DMS153 (cell line): Measurements from ENCODE around the gene HTR1B.

Experiments
- DNase-seq: peaks from one replicate; lab custom pipeline; 2025; lab: John Stamatoyannopoulos, UW

HTR1B gene

GRCh38 chr6:77463308-77463860 lies at the start of gene HTR1B:
HTR1B (minus strand) TSS chr6:77463491; CDS start chr6:77463403, 88 bp downstream.
- no peak for DNase-seq

GRCh38 chr6:77512554-77512953 lies 49.3 kb upstream of the HTR1B start:
- no peak for DNase-seq

GRCh38 chr6:77511860-77512259 lies 48.6 kb upstream of the HTR1B start:
- DNase-seq: no peak

GRCh38 chr6:77502981-77503380 lies 39.7 kb upstream of the HTR1B start:
- DNase-seq: no peak

GRCh38 chr6:77492530-77492929 lies 29.2 kb upstream of the HTR1B start:
- no peak for DNase-seq

GRCh38 chr6:77487808-77488425 lies 24.6 kb upstream of the HTR1B start:
- no peak for DNase-seq

- no peak for DNase-seq
Observed at GRCh38 chr6:77482981-77483380, 19.7 kb upstream of the HTR1B start.

- no peak for DNase-seq
Observed at GRCh38 chr6:77474973-77475372, 11.7 kb upstream of the HTR1B start.

- DNase-seq: no peak
Observed at GRCh38 chr6:77474286-77474956, 11.1 kb upstream of the HTR1B start.

GRCh38 chr6:77470983-77471382 lies 7.7 kb upstream of the HTR1B start:
- no peak for DNase-seq

GRCh38 chr6:77468939-77469338 lies 5.6 kb upstream of the HTR1B start:
- DNase-seq: no peak

- no peak for DNase-seq
Observed at GRCh38 chr6:77466451-77467437, 3.5 kb upstream of the HTR1B start.

- no peak for DNase-seq
Observed at GRCh38 chr6:77466055-77466450, 2.8 kb upstream of the HTR1B start.

GRCh38 chr6:77464495-77464867 lies 1.2 kb upstream of the HTR1B start:
- DNase-seq: no peak

- no peak for DNase-seq
Observed at GRCh38 chr6:77463861-77464494, 687 bp upstream of the HTR1B start.

GRCh38 chr6:77462359-77463307 lies 658 bp downstream of the HTR1B start:
- DNase-seq: no peak

GRCh38 chr6:77461796-77462195 lies 1.5 kb downstream of the HTR1B start:
- DNase-seq: no peak

GRCh38 chr6:77458421-77458820 lies 4.9 kb downstream of the HTR1B start:
- DNase-seq: no peak

GRCh38 chr6:77457720-77458349 lies 5.5 kb downstream of the HTR1B start:
- DNase-seq: peak; percentile 10

- DNase-seq: no peak
Observed at GRCh38 chr6:77456531-77457248, 6.6 kb downstream of the HTR1B start.
